ENCODE data around the gene ITPR2.
"Not testable (repeated sequence)": the region's sequence is repeated elsewhere in the genome, so short reads cannot be mapped to it uniquely, and the experiment has no call there.

ITPR2 gene

GRCh38 chr12:26750531-26751175 is 82.3 kb downstream of the ITPR2 start:
- no peak for DNase-seq

- no peak for DNase-seq
These were observed 83.2 kb downstream of the ITPR2 start for GRCh38 chr12:26749781-26750180.

DNA sequence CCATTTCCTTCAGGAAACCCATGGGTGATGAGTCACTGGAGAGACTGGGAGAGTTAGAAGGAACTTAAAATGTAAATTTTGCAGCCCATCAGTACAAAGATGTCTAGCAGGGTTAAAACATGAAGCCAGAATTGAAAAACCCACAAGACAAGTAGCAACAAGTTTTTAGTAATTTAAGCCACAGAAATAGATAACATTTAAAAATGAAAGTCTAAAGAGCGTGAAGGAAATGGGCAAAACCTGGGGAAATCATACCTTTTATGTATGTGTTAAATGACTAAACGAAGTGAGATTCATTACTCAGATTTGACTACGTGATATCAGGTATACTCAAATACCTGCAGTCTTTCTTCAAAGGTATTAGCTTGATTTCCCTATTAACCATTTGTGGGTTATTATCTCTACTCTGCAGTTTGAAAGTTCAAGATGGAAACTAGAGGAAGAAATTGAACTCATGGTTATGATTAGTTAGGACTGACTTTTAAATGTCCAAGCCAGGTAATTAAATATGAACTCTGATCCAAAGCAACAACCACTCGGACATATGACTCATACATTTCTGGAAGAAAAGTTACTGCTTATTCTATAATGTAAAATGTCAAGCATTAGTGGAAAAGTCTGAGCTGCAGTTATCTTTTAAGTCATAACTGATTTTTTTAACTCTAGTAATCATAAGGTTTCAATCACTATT is 84.1 kb downstream of the ITPR2 start:
- DNase-seq: no peak

DNA sequence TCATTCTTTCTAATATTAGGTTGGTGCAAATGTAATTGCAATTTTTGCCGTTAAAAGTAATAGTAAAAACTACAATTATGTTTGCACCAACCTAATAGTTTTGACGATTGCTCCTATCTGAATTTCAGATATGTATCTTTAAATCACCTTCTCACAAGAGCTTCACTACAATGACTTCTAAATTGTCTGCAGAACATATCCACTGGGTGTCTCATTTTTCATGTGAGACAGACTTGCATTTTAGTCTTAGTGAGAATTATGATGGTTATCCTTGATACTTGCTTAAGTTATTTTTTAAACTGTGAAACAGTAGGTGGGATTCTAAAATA is 84.6 kb downstream of the ITPR2 start:
- no peak for DNase-seq

- DNase-seq: no peak
These were observed 86.8 kb downstream of the ITPR2 start for GRCh38 chr12:26746121-26746714.

DNA sequence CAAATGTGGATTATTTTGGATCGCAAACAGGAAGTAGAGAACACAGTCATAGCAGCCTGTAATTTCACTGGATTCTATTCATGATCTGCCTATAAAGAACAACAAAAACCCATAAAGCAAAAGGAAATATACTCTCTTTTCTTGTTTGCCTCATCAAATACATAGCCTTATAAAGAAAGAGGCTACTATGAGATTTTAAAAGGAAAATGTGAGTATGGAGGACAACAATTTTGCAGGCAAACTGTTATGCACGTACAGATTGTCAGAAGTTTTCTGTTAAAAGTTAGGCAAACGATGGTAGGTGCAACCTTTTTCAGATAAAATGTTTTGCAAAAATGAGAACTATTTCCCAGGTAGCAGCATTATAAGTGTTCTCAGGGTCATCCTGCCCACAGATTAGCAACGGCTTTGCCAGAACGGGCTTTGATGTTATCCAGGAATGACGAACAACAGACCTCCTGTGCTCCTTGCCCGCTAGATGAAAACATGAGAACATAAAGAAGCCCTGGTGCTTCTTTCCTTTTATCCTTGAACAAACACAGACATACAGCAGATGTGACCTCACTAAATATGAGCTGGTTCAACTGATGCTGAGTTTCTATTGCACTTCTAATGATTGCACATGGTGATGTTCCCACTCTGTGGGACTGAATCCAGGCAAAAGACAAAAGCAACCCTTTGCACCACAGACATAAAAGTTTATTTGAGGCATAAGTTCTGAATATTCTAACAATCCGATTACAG is 88.1 kb downstream of the ITPR2 start:
- DNase-seq: no peak

DNA sequence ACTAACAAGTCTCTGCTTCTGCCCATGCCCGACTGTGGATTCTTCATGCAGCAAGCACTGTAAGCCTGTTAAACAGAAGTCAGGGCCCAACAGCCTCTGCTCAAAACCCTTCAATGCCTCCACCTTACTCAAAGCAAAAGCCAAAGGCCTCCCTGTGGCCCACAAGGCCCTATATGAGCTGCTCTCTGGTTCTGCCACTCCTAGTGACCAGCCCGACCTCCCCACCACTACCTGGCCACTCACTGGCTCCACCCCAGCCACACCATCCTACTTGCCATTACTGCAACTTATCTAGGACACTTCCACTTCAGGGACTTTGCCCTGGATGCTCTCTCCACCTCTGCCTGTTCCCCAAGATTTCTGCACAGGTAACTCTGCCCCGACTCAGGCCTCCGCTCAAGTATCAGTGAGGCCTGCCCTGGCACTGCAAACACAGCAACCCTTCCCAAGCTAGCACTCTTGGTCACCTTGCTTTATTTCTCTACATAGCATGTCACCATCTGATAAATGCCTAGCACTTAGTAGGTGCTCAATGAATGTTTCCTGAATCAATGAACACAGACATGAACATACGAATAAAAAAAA is 88.9 kb downstream of the ITPR2 start:
- no peak for DNase-seq

GRCh38 chr12:26741584-26742227 is 91.3 kb downstream of the ITPR2 start:
- DNase-seq: no peak

DNA sequence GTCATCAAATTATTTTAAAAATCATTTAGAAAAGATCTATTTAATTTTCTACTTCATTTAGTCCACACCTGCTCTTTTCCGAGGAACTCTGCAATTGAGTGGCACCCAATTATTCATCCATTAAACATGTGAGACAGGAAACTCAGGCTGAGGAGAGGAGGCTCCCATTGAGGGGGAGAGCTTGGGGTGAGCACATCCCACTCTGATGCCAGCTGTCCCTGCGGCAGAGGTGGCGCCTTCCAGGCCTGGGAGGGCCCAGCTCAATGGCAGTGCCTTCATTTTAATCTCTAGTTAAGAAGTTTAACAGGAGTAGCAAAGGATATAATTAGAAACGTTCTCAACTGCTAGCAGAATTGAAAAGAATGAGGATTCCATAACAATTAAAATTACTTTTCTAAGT is 92.0 kb downstream of the ITPR2 start:
- DNase-seq: no peak

- no peak for DNase-seq
These were observed 92.6 kb downstream of the ITPR2 start for GRCh38 chr12:26740348-26740747.

DNA sequence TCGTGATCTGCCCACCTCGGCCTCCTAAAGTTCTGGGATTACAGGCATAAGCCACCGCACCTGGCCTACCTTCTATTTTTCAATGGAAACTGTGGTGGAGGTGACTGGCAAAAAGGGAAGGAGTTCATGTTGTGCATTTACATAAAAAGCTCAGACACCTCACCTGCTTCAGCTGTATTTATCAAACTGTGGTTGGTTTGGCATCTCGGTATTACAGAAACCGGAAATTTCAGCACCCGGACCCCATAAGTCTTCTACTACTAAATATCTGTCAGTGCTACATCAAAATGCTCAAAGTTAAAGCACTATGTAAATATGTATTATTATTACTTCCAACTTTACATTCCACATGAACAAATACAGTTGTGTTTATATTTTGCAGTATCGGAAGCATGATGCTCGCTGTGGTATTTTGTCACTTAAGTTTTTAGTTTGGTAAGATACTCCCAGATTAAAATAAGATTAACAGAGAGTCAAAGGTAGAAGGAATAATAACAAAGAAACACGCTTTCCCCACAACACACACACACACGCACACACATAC is 95.4 kb downstream of the ITPR2 start:
- DNase-seq: no peak

GRCh38 chr12:26736563-26737486 is 96.2 kb downstream of the ITPR2 start:
- DNase-seq: no peak

- DNase-seq: no peak
These were observed 97.8 kb downstream of the ITPR2 start for GRCh38 chr12:26735249-26735639.

DNA sequence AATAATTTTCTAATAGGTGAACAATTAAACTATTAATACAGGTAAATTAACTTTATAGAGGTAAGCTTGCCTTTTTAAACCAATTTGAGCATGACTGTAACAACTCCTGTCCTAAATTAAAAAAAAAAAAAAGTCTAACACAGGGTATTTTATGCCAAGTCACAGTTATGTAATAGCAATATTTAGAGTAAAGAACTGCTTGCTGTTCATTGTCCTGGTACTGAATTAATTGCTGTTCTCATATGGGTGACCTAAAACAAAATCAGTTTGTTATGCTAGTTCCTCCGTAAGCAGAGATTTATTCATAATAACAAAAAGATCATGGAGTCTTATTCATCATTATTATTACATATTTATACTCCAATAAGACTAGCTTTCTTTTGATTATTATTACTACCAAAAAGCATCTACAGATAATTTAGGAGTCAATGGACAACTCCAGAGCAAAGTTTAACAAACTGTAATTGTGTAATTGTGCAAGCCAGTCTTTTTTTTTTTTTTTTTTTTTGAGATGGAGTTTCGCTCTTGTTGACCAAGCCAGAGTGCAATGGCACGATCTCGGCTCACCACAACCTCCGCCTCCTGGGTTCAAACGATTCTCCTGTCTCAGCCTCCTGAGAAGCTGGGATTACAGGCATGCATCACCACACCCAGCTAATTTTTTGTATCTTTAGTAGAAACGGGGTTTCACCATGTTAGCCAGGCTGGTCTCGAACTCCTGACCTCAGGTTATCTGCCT is 98.3 kb downstream of the ITPR2 start:
- DNase-seq: no peak

DNA sequence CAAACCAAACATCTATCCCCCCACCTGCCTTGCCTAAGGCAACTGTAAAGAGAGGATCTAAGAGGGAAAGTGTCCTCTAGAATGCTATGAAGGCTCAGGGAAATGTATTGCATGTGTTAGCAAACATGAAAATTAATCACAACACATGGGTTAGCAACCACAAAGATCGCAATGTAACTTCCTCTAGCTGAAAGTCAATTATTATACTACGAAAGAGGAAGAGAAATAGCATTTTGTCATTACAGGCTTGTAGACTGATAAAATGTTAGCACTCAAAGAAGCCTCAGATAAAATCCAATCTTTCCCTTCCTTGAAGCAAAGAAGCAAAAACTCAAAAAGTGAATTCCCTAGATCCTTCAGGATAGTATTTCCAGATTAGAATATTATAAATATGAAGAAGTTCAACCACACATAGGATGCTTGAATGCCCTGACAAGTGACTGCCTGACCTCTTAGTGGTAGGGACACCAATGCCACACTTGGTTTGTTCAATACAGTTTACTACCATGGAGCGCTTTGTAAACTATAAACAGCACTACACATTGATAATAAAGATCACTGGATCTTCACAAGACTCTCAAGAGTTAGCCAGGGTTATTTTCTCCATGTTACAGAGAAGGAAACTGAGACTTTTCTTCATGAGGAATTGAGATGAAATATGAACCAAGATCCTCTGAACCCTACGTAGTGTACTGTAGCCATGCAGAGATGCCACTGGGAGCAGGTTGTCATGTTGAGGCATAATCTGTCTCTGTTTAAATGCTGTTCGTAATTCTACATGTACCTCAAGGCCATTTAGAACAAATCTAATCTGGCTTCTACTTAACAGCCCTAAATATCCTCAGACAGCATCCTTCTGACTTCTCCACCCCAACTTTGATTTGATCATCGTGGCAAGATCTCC is 100.7 kb downstream of the ITPR2 start:
- DNase-seq: no peak

DNA sequence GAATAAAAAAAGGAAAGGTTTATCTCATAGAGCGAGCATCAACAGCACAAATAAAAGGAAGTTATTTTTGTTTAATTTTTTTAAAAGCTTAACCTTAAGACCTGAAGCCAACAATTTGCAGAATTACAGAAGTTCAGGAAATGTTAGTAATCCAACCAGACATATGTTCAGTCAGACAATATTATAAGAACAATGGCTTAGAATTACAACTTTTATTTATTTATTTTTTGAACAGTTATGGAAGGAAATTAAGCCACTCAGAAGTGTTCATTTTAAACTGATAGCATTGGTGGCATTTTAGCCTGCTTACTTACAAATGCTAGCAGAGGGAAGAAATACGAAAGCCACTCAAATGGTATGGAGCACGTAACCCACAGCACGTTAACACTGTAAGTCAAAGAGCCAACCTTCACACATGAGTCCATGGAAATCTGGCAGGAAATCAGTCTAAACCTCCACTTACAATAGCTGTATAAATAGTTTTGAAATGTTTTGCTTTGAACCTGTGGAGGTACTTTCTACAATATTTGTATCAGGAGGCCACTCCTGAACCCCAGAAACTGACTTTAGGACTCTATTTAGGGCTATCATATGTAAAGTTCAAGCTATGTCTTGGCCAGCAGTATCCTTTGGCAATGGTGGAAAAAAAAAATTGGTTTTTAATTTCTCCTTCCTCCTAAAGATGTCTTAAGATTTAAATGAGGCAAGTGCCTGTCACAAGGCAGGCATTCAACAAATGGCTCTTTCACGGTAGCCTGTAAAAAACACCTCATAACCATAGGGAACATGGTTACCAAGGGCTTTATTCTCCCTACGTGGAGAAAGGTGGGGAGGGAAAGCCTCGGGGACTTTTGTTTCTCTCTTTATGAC is 102.3 kb downstream of the ITPR2 start:
- no peak for DNase-seq

- DNase-seq: not testable (repeated sequence)
These were observed 103.8 kb downstream of the ITPR2 start for GRCh38 chr12:26729137-26729671.

Measured in NCI-H1092 (cell line).